NT2/D1 (cell line): ENCODE measurements around the gene PRND.
"Not testable (repeated sequence)": the region's sequence is repeated elsewhere in the genome, so short reads cannot be mapped to it uniquely, and the experiment has no call there.

Source experiments
- DNase-seq: peaks from one replicate; pipeline ENCODE4 v3.0.0-alpha.2; 2011; ENCODE audit warnings: low read depth, low spot score
- H3K27me3 ChIP-seq: 2 replicates; pipeline ENCODE4 v1.6.0; 2011; ENCODE audit warnings: mild to moderate bottlenecking; ENCODE audit not compliant: insufficient read length, insufficient read depth
- H3K36me3 ChIP-seq: 2 replicates; pipeline ENCODE4 v1.6.1; 2011; ENCODE audit warnings: mild to moderate bottlenecking, low read length, mixed read lengths; ENCODE audit not compliant: insufficient read depth, insufficient read length
- H3K4me1 ChIP-seq: 2 replicates; pipeline ENCODE4 v1.5.1; 2011; ENCODE audit not compliant: insufficient read depth, insufficient read length
- H3K4me3 ChIP-seq: 2 replicates; pipeline ENCODE4 v1.5.1; 2011; ENCODE audit warnings: low read depth; ENCODE audit not compliant: insufficient read length
- H3K9ac ChIP-seq: 2 replicates; pipeline ENCODE4 v1.6.0; 2011; ENCODE audit warnings: low read depth; ENCODE audit not compliant: insufficient read length
- H3K9me3 ChIP-seq: 2 replicates; pipeline ENCODE4 v1.5.1; 2011; ENCODE audit warnings: mild to moderate bottlenecking, low read length; ENCODE audit not compliant: insufficient read depth
- SUZ12 ChIP-seq: IDR thresholded peaks from 2 replicates; pipeline ENCODE4 v1.6.1; 2011; ENCODE audit not compliant: insufficient read length, insufficient read depth; ENCODE audit errors: extremely low read depth
- YY1 ChIP-seq: IDR thresholded peaks from 2 replicates; pipeline ENCODE4 v1.6.1; 2011; ENCODE audit not compliant: insufficient read length, insufficient read depth
- ZNF274 ChIP-seq: IDR thresholded peaks from 2 replicates; pipeline ENCODE4 v1.6.1; 2011; ENCODE audit warnings: mild to moderate bottlenecking, low read depth, low read length

The PRND gene

DNA sequence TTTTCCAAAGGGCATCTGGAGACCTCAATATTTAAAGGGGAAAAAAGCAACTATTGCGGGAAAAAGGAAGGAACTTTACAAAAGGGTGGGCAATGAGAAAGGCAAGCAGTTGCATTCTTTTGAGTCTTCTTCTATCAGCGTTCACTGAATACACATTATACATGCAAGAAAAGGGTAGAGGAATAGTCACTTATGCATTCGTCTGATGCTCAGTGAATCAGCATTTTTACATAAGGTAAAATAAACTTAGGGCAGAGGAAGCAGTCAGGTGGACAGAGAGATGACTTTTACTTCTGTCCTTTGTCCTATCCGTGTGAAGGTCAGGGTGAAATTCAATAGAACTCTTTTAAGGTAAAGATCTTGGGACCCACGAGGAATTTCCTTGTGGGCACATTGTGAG, 49.3 kb downstream of the PRND start:
- H3K9ac ChIP-seq = no peak overlapping the region
- H3K27me3 ChIP-seq = no peaks in the 10 kb centered on the region
- H3K36me3 ChIP-seq = no peaks in the 10 kb centered on the region
- no peak for DNase-seq
- no peak overlapping the region for H3K4me3 ChIP-seq
- H3K4me1 ChIP-seq = no peaks in the 10 kb centered on the region
- peaks cover 17% of the 10 kb centered on the region; the same call in 1 of the 2 replicates for H3K9me3 ChIP-seq
- TF ChIP-seq SUZ12 = no peak
- no peak for TF ChIP-seq ZNF274
- no peak for TF ChIP-seq YY1

DNA sequence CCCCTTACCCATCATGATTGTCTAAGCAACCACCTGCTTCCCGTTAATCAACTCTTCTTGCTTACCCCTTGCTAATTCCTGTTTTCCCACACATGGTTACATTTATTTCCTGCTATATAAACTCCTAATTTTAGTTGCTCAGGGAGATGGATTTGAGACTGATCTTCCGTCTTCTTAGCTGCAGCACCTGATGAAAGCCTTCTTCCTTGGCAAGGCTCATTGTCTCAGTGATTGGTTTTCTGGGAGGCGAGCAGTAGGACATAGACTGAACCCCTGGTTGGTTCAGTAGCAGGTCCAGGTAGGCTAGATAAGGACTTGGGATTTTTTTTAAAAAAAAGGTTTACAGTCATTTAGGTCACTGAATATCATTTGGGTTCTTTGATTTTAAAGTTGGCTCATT, 50.4 kb downstream of the PRND start:
- Histone ChIP-seq H3K9ac (no peak overlapping the region), H3K4me1 (no peaks in the 10 kb centered on the region), H3K9me3 (peaks cover 17% of the 10 kb centered on the region; the same call in 1 of the 2 replicates), H3K4me3 (no peak overlapping the region), H3K36me3 (no peaks in the 10 kb centered on the region), H3K27me3 (no peaks in the 10 kb centered on the region)
- DNase-seq = no peak
- TF ChIP-seq SUZ12 (no peak), YY1 (no peak), ZNF274 (no peak)

DNA sequence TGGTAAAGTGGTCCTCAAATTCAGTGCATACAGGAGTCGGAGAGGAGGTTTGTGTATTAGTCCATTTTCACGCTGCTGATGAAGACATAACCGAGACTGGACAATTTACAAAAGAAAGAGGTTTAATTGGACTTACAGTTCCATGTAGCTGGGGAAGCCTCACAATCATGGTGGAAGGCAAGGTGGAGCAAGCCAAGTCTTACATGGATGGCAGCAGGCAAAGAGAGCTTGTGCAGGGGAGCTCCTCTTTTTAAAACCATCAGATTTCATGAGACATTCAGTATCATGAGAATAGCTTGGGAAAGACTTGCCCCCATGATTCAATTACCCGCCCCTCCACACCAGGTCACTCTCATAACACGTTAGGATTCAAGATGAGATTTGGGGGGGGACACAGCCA, 51.3 kb downstream of the PRND start:
- H3K4me1 ChIP-seq, H3K36me3 ChIP-seq, H3K4me3 ChIP-seq, DNase-seq, H3K9ac ChIP-seq, H3K27me3 ChIP-seq: not testable (repeated sequence)
- H3K9me3 ChIP-seq = peaks cover 17% of the 10 kb centered on the region; the same call in 1 of the 2 replicates

DNA sequence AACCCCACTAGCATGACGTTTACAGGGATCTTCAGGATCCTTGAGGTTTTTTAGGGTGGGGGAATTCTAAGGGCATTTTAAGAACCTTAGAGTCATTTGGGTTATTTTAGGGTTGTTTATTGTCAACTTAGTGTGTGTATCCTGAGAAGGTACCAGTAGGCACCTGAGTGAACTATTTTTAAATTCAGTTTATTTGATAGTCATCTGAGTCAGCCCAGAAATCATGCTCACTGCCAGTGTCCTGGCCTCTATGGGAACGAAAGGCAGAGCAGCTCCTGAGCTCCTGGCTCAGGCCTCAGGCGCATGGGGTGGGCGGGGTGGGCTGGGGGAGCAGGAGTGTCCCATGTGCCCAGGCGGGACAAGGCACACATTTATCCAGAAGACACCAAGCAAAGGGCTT, 52.0 kb downstream of the PRND start:
- H3K4me1 ChIP-seq = no peaks in the 10 kb centered on the region
- H3K9ac ChIP-seq = no peak overlapping the region
- no peak for TF ChIP-seq ZNF274
- TF ChIP-seq YY1 = no peak
- TF ChIP-seq SUZ12 = no peak
- H3K27me3 ChIP-seq = no peaks in the 10 kb centered on the region
- no peak overlapping the region for H3K4me3 ChIP-seq
- H3K9me3 ChIP-seq = peaks cover 17% of the 10 kb centered on the region; the same call in 1 of the 2 replicates
- H3K36me3 ChIP-seq = no peaks in the 10 kb centered on the region
- DNase-seq = no peak

DNA sequence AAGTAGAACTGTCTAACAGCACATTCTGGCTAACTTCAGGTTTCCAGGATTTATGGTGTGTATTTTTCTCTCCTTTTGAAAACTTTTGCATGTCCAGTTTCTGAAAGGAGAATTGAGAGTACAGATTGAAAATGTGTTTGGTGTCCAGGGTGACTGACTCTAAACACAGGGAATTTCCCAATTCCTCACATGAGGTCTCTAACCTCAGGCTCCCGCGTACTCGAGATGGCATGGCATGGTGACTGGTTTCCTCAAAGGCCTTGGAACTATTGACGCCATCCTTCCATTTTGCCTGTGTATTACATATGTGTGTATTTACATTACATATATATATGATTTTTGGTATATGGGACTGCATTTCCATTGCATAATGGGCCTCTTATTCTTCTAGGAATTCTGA, 52.5 kb downstream of the PRND start:
- Histone ChIP-seq H3K36me3 (no peaks in the 10 kb centered on the region), H3K9ac (no peak overlapping the region), H3K4me3 (no peak overlapping the region), H3K9me3 (peaks cover 17% of the 10 kb centered on the region; the same call in 1 of the 2 replicates), H3K4me1 (no peaks in the 10 kb centered on the region), H3K27me3 (no peaks in the 10 kb centered on the region)
- TF ChIP-seq ZNF274 (no peak), SUZ12 (no peak), YY1 (no peak)
- no peak for DNase-seq

DNA sequence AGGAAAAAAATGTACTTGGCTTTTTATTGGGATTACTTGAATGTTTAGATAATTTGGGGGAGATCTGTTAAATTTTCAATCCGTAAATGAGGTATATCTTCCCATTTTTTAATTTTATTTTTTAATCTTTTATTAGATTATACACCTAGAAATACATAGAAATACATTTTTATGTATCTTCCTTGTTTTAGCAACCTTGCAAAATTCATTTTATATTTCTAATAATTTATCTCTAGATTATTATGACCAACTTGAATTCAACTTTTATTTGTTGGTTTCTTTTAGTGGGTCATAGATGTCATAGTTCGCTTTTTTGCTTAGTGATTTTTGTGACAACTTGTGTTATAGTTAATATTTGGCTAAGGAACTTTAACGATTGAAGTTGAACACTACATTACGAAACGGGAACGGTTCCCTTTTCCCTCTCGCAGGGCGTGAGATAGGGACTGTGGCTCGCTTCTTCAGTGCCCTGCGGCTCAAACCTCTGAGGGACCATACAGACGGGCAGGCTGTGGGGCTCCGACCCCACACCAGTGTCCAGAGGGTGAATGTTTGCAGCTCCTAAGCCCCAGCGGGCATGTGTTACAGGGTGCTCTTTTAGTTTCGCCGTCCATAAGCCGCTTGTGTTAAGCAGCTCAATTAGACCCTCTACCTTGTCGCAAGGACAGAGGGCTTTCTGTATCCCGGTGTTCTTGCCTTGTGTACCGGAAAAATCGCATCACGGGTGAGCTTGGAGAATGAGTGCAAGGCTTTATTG, 53.8 kb downstream of the PRND start:
- Histone ChIP-seq H3K4me3 (no peak overlapping the region), H3K9ac (no peak overlapping the region), H3K27me3 (no peaks in the 10 kb centered on the region), H3K9me3 (peaks cover 17% of the 10 kb centered on the region; the same call in 1 of the 2 replicates), H3K4me1 (no peaks in the 10 kb centered on the region), H3K36me3 (no peaks in the 10 kb centered on the region)
- DNase-seq = no peak
- no peak for TF ChIP-seq SUZ12

DNA sequence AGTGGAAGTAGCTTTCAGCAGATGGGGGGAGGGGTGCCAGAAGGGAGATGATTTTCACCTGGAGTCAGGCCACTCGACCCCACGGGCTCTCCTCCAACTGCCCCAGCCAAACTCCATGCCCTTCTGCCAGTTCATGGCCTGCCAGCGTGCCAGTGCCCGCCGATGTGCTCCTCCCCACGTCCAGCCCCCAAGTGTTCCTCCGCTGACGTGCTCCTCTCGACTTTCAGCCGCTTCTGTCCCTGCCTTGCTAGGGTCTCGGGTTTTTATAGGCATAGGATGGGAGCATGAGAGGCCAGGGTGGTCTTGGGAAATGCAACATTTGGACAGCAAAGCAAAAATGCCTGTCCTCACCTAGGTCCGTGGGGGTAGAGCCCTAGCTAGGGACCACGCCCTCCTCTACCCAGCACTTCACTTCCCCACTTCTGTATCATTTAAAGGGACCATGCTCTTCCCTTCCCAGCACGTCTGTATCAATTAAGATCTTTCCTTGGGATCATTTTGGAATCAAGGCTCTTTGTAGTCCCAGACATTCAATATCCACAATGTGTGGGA, 54.4 kb downstream of the PRND start:
- no peak for DNase-seq
- Histone ChIP-seq H3K36me3 (no peaks in the 10 kb centered on the region), H3K9ac (no peak overlapping the region), H3K27me3 (no peaks in the 10 kb centered on the region), H3K4me3 (no peak overlapping the region), H3K4me1 (no peaks in the 10 kb centered on the region), H3K9me3 (peaks cover 16% of the 10 kb centered on the region; the same call in 1 of the 2 replicates)
- TF ChIP-seq ZNF274 = no peak
- TF ChIP-seq YY1 = no peak
- no peak for TF ChIP-seq SUZ12
